Tongue (tissue), 2 donors: ENCODE data around the gene TP53INP2. TPM values are rescaled to one million over a fixed set of nuclear protein-coding genes. Genes with fewer than 3 reads are reported as not detected.
"Not testable (repeated sequence)": the region's sequence is repeated elsewhere in the genome, so short reads cannot be mapped to it uniquely, and the experiment has no call there.

Source experiments
- DNase-seq: peaks from one replicate; pipeline ENCODE4 v3.0.0-alpha.2; 2015
- total RNA-seq: library from RNA; depleted of rRNA; stranded (reverse); fragments of >200 nt; gene quantifications from one replicate; pipeline ENCODE4 v1.2.3, GENCODE V29; 2014

Gene TP53INP2
- total RNA-seq, 1 donor from 2014 or later: 10.4 TPM

DNA sequence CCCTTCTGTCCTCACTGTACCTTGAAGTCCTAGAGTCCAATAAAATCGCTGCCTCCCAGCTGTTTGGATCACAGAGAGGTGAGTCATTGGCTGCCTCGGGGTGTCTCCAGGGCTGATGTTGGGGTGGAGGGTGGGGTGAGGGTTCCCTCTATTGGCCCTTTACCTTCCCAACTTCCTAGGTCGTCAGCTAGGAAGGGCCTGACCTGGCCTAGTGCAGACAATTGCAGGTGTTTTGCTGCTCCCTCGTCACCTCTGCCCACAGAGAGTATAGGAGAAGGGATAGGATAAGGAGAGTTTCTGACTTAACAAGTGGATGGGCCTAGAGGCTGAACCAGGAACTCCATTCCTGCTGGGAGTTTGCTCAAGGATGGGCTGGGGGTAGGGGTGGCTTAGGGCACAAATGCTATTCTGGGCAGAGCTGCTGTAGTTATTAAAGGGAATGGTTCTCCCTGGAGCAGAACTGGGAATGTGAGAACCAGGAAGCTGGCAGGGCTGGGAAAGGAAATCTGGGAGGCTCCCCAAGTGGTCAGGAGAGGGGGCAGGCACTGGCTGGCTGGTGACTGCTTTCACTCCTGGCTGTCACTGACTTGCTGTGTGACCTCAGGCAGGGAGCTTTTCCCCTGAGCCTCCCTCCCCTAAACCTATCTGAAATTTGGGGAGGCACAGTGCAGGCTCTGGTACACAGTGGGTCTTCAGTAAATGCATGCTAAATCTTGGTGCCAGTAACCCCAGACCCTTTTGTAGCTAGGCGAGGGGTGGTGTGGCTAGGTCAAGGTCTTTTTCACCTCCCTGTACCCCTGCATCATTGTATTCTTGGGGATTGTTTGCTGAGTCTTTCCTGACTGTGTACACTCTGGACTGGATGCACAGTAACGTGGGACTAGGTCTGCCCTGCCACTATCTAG is 1.5 kb downstream of the TP53INP2 start:
- DNase-seq: no peak

DNA sequence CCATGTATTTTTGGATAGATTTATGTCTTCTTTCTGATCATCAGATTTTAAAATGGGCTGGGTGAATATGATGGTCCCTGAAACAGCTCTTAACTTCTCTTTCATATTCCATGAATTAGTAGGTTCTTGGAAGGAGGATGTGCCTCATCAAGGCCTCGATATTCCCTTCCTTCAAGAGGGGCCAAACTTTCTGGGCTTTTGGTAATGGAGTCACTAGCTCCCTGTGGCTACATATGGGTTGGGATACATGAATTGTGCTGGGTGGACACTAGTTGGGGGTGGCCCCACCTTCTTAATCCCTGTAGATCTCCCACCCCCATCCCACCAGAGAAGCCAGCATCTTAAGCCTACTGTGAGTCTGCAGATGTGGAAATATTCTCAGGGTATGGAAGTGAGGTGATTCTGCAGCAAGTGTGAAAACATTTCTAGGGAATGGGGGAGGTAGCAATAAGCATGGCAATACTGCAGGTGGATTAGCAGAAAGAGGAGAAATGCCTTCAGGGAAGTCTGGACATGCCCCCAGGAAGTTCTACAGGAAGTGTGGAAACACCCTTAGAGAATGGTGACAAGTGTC is 2.2 kb downstream of the TP53INP2 start:
- no peak for DNase-seq

DNA sequence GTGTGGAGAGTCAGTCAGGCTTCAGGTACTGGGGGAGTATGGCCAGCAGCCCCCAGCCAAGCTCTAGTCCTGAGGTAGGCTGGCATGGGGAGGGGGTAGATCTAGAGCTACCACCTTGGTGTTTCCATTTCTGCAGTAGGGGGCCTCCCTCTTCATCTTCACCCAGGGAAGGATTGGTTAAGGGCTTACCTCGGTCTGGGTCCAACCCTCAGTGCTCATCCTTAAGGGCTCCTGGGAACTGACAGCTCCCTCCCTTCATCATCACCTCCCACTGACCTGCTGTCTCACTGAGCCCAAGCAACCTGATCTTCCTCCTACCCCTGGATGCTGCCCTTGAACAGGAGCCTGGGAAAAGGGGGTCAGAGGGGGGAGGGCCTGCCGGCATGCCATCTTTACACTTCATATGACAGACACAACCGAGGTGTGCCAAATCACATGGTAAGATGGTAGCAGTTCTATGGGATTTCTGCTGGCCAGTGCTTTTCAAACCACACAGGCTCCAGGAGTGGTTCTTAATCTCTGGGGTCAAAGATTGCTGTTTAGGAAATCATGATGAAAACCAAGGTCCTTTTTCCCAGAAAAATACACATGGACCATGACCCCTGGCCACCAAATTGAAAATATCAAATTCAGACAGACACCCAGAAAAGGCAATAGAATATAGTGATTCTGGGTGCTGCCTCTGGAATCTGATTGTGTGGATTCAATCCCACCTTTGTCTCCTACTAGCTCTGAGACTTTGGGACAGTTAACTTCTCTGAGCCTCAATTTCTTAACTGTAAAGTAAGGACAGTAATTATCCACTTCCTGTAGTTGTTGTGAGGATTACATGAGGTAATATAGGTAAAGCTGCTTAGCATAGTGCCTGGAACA is 3.0 kb downstream of the TP53INP2 start:
- DNase-seq: no peak

DNA sequence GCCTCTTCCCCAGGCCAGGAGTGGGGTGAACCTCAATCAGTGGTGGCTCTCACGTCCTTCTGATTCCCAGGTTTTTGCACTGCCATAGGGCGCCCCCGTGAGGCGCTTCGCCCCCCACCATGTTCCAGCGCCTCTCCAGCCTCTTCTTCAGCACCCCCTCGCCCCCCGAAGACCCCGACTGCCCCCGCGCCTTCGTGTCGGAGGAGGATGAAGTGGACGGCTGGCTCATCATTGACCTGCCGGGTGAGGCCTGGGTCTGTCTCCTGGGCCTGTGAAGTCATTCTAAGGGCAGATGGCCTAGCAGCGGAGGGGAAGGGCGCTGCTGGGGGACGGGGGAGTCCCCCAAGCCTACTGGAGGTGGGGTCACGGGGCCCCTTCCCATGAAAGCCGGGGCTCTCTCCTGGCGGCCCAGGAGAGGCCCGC is 4.5 kb downstream of the TP53INP2 start:
- DNase-seq: peak; percentile 62

DNA sequence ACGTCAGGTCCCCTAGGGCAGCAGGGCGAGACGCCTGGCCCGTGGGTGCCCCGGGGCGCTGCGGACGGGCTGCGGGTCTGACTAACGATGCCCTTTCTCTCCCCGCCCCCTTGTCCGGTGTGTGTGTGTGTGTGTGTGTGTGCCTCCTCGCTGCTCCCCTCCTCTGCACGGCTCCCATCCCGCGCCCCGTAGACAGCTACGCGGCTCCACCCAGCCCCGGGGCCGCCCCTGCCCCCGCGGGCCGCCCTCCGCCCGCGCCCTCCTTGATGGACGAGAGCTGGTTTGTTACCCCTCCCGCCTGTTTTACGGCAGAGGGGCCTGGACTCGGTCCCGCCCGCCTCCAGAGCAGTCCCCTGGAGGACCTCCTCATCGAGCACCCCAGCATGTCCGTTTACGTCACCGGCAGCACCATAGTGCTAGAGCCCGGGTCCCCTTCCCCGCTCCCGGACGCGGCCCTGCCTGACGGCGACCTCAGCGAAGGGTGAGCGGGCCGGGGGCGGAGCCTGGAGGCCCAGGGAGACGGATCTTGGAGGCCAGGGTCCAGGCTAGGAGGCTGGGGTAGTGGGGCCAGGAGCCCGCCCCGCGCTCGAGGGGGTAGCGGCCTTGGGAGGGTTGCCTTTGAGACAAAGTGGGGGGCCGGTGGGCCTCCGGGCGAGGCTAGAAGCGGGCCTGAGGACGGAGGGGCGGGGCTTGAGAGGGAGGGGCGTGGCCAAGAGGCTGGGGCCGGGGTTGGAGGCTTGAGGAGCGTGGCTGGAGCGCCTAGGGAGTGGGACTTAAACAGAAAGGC is 5.1 kb downstream of the TP53INP2 start:
- DNase-seq: peak; percentile 91

DNA sequence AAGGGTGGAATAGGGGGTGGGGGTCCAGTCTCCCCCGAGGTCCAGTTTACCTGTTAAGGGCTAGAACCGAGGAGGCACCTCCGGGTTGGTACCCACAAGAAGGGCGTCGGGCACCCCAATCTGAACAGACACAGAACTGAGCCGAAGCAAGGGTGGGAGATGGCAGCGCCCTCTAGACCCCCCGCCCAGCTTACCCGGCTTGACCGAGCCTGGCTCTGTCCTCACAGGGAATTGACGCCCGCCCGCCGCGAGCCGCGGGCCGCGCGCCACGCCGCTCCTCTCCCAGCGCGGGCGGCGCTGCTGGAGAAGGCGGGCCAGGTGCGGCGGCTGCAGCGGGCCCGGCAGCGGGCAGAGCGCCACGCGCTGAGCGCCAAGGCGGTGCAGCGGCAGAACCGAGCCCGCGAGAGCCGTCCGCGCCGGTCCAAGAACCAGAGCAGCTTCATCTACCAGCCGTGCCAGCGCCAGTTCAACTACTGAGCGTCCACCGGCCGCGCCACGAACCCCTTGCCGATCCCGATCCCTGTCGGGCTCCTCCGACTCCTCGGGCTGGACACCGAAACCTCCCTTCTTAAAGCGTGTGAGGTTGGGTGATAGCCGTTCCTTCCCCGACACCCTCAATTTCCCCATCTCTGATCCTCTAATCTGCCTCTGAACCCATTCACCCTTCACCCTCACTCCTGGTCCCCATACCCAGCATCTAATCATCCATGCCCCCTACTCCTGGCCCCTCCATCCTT is 5.9 kb downstream of the TP53INP2 start:
- DNase-seq: peak; percentile 81

DNA sequence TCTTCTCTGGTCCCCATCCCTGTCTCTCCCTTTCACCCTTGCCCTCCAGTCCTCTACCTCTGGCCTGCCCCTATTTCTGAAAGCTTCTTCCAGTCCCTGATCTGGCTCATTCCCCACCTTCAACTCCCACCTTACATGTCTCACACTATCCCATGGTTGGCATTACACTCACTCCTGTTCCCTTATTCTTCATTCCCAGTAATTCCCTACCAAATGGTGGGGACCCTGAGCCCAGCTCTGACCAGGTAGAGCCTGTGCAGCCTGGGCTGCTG is 6.4 kb downstream of the TP53INP2 start:
- DNase-seq: no peak

DNA sequence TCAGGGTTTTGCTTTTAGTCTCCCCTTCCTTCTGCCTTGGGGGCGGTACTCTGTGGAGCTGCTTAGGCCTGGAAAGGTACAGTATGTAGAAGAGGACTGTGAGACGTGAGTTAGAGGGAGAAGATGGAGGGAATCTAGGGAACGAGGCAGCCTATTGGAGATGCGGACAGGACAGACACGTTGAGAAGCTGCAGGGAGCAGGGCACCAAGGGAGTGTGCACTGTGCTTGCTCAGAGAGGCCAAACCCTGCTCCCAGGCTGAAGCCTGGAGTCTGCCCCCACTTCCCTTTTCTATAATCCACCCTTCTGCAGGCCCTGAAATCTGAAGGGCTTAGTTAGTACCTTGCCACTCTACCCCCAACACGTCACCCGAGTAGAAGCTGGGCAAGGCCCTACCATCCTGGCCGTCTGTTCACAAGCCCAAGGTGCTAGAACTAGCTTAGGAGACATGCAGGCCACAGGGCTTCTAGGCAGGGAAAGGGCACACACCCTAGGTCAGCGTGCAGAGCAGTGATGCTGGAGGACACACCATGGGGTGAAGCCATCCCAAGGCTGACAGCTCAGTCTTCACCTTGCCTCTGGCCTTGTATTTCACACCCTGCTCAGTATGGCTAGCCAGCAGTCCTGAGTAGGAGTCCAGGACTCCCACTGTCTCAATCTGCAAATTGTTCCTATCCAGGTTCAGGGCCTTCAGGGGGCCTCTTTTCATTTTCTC is 6.9 kb downstream of the TP53INP2 start:
- no peak for DNase-seq

DNA sequence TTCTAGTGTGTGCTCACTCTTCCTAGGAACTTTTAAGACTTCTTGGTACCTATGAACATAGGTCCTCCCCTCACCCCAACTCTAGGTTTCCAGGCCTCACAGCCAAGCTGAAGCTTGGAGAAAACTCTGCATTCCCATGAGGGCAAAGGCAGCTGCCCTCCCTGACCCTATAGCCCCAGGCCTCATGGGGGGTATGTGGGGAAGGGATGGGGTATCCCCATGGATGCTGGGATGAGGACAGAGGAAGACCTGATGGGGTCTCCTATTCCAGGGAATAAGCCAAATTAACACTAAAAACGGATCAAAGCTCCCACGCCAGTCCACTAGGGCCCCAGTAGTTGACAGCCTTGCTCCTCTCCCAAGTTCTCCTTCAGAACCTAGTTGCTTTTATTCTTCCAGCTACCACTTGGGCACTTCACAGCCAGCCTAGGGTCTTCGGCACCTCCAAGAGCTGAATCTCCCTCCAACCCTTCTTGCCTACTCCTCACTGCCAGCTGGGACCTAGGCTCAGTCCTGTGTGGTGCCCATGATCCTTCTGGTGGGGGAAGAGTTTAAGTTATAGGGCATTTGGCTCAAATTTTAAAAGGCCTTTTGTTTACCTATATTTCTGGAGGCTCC is 7.8 kb downstream of the TP53INP2 start:
- no peak for DNase-seq

DNA sequence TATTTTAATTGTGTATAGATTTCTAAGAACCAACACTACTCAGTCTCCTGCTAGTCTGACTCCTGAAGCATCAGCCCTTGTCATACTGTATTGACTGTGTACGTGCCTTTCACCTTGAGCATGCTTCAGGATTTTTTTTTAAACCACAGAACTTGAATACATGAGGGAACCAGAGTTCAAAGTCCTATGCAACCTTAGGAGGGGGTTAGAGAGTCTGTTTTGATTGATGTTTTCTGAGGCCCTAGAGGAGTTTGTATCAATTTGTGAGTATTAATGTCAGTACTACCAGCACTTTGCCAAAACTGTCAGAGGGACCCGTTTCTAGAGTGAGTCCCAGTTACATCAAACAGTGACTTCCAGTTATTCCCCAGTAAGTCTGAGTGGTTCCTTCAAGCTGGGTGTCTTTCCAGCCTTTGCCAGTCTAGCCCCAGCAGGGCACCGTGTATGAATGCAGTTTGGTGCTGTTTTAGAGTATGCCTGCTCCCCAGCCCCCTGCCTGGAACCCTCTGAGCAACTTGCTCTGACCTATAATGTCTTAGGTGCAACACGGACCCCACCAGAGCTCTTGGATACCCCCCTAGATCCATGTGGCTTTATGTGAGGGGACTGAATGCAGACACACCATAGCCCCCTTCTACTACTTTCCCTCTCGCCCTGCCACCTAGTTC is 8.5 kb downstream of the TP53INP2 start:
- DNase-seq: no peak

DNA sequence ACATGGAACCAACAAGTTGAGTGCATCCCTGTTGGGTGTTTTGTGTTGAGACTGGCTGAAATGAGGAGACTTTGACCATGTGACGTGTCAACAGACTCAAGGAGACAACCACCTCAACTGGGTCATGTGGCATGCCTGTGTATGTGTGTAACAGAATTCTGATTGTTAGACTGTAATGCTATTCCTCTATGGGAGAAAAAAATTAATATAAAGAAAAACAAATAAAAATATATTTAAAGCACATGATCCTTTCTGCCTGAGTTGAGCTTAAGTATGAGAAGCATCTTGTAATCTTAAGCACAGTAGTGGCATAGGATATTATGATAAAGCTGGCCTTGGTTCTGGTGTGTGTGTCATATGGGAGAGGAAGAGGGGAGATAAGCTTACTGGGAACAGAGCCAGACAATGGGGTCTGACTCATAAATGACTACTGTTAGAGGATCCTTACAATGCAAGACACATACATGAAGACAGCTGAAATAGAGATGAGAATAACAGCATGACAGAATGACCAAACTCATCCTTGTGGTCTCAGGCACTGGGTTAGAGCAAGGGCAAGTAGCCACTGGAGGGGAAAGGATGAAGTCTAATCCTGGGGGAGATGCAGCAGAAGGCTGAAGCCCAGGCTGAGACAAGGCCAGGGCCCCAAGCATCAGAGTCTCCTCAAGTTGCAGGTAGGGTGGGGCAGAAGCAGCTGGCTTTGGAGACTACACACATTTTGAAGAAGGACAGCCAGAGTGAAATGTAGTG is 9.2 kb downstream of the TP53INP2 start:
- DNase-seq: peak; percentile 65

DNA sequence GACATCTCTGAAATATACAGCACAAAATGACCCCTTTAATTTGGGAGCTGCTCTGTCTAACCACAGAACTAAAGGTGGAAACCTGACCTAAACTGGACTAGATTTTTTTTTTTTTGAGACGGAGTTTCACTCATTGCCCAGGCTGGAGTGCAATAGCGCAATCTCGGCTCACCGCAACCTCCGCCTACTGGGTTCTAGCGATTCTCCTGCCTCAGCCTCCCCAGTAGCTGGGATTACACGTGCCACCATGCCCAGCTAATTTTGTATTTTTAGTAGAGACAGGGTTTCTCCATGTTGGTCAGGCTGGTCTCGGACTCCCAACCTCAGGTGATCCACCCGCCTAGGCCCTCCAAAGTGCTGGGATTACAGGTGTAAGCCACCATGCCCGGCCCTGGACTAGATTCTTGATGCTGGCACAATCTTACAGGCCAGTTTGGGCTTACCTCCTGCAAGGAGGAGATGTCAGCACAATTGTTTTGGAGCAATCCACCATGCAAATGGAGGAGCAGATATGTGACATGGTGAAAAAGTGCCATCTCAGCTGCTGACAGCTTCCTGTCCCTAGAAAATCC is 9.9 kb downstream of the TP53INP2 start:
- DNase-seq: not testable (repeated sequence)

DNA sequence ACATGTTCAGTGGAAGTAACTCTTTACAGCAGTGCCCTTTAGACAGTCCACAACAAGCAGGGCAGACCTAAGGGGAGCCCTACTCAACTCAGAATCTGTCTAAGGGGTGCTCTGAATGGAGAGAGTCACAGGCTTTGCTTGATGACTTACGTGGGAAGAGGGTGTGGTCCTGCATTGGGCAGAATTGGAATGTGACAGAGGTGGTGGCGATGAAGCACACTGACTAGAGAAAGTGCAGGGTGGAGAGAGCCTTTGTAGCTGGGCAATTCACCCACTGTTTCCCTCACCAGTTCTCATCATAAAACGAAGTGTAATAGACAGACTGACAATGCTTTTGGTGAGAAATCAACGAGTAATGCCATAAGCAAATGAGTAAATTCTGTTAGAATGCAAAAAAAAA is 11.2 kb downstream of the TP53INP2 start:
- no peak for DNase-seq

DNA sequence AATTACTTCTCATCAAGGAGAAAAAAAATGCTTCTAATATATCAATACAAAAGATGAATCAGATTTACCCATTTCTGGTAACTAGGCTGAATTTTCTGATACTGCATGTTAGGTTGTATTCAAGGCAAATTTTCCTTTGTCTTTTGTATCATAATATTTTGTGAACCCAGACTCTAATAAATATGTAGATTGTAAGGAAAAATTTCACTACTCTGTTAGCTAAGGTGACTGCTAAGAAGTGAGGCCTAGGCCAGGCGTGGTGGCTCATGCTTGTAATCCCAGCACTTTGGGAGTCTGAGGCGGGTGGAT is 12.7 kb downstream of the TP53INP2 start:
- no peak for DNase-seq

DNA sequence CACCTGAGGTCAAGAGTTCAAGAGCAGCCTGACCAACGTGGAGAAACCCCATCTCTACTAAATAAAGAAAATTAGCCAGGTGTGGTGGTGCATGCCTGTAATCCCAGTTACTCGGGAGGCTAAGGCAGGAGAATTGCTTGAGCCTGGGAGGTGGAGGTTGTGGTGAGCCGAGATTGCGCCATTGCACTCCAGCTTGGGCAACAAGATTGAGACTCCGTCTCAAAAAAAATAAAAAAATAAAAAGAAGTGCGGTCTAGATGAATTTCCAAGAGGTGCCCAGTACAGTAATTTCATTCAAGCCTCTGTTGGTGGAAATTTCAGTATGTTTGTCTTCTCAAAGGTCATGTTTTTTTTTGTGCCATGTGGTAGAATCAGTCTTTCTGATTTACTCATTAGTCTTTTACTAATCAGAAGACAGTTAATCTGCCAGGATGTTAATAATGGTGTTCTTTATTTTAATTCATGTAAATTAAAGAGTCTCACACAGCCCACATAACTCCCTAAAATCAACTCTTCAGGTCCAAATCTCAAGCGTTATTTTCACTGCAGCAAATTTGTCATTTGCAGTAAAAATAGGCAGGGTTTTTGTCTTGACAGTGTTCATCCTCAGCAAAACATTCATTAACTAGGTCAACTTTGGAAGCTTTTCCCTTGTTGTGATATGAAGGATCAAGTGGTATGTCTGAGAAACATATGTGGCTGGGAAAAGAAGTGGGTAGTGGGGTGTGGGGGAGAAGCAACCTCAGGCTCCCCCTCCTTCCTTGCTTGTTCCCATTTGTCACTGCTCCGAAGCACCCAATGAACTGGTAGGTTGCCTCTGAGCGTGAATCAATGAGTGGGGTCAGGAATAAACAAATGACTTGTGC is 13.3 kb downstream of the TP53INP2 start:
- DNase-seq: no peak

DNA sequence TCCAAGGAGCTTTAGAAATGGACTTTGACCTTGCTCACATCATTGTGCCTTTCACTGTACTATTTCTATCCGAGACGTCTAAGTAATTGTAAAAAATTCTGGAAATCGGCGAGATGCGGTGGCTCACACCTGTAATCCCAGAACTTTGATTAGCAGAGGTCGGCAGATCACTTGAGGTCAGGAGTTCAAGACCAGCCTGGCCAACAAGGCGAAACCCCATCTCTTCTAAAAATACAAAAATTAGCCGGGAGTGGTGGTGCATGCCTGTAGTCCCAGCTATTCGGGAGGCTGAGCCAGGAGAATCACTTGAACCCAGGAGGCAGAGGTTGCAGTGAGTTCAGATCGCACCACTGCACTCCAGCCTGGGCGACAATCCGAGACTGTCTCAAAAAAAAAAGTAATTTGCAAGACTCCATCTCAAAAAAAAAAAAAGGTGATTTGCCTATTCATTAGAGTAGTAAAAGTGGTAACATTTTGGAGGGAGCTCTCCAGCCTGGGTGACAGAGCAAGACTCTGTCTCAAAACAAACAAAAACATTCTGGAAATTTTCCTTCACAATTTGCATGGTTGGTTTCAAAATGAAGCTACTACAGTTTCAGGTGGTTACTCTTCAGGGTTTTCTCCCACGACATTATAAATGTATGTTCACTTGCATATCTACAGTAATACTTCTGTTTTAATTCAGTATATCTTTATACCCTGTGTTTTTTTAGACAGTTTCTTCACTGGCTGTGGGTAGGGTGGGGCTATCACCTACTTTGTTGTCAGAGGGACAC is 15.3 kb downstream of the TP53INP2 start:
- DNase-seq: not testable (repeated sequence)

DNA sequence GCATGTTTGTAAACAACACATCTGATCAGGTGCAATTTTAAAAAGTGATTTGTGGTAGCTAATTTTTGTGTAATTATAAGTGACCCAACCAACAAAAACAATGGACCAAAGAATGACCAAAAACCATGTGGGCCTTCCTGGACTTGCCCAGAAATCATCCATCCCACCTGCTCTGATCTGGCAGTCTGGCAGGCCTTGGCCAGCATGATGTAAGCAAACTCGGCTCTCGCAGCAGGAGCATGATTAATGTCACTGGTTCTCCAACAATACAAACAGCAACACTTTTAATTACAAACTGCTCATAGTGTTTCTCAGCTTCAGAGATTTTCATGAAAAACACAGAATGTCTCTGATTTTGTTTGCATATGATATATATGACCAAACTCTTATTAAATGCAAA is 16.1 kb downstream of the TP53INP2 start:
- DNase-seq: no peak
